WTC11 (cell line): Measurements from ENCODE around the gene GPR37L1. TPM values are rescaled to one million over a fixed set of nuclear protein-coding genes. Genes with fewer than 3 reads are reported as not detected.

ENCODE experiments used
- CBFB ChIP-seq: sonication (generic); formaldehyde crosslinking; IDR thresholded peaks from 2 replicates; pipeline ENCODE4 v1.8.1; 2022; ENCODE audit warnings: mild to moderate bottlenecking, low read depth, missing genetic modification reagents
- CREM ChIP-seq: sonication (generic); formaldehyde crosslinking; IDR thresholded peaks from 2 replicates; pipeline ENCODE4 v1.8.1; 2022; ENCODE audit warnings: mild to moderate bottlenecking, missing genetic modification reagents, moderate library complexity
- ELF4 ChIP-seq: sonication (generic); formaldehyde crosslinking; IDR thresholded peaks from 2 replicates; pipeline ENCODE4 v1.8.1; 2022; ENCODE audit warnings: low read depth, mild to moderate bottlenecking, moderate library complexity, missing genetic modification reagents
- NFATC4 ChIP-seq: fragments of 250-450 bp; sonication (Bioruptor Pico); IDR thresholded peaks from 2 replicates; pipeline ENCODE4 v1.9.0; 2021; ENCODE audit warnings: mild to moderate bottlenecking
- PRDM15 ChIP-seq: sonication (generic); formaldehyde crosslinking; IDR thresholded peaks from 2 replicates; pipeline ENCODE4 v1.8.0; 2022; ENCODE audit warnings: missing genetic modification reagents
- RELA ChIP-seq: sonication (generic); formaldehyde crosslinking; IDR thresholded peaks from 2 replicates; pipeline ENCODE4 v1.8.1; 2022; ENCODE audit warnings: missing genetic modification reagents, mild to moderate bottlenecking, borderline replicate concordance
- SOX15 ChIP-seq: fragments of 250-450 bp; sonication (Bioruptor Pico); IDR thresholded peaks from 2 replicates; pipeline ENCODE4 v1.9.0; 2021; ENCODE audit warnings: mild to moderate bottlenecking
- TCF7 ChIP-seq: sonication (generic); formaldehyde crosslinking; IDR thresholded peaks from 2 replicates; pipeline ENCODE4 v1.8.0; 2022; ENCODE audit warnings: mild to moderate bottlenecking, low read depth, missing genetic modification reagents, moderate library complexity
- ZMAT4 ChIP-seq: fragments of 250-450 bp; sonication (Bioruptor Pico); IDR thresholded peaks from 2 replicates; pipeline ENCODE4 v1.9.0; 2021; ENCODE audit warnings: mild to moderate bottlenecking
- ZNF396 ChIP-seq: fragments of 250-450 bp; sonication (Bioruptor Pico); IDR thresholded peaks from 2 replicates; pipeline ENCODE4 v1.8.0; 2021; ENCODE audit warnings: mild to moderate bottlenecking, moderate library complexity, borderline replicate concordance
- ZNF423 ChIP-seq: fragments of 250-450 bp; sonication (Bioruptor Pico); IDR thresholded peaks from 2 replicates; pipeline ENCODE4 v2.1.2; 2022; ENCODE audit warnings: mild to moderate bottlenecking, moderate library complexity
- total RNA-seq: library from RNA; stranded (reverse); gene quantifications from 3 replicates; pipeline ENCODE4 v1.2.3, GENCODE V29; 2021
- TF ChIP-seq, protein P1 (sequence below): sonication (generic); formaldehyde crosslinking; IDR thresholded peaks from 2 replicates; pipeline ENCODE4 v1.8.1; 2023; ENCODE audit warnings: mild to moderate bottlenecking, missing genetic modification reagents
- TF ChIP-seq, protein P2 (sequence below): sonication (generic); formaldehyde crosslinking; IDR thresholded peaks from 2 replicates; pipeline ENCODE4 v1.8.1; 2023; ENCODE audit warnings: mild to moderate bottlenecking, moderate library complexity, missing genetic modification reagents

The GPR37L1 gene
- total RNA-seq, 1 experiment from 2014 or later = 0.07 TPM

- TF ChIP-seq, protein P1, sequence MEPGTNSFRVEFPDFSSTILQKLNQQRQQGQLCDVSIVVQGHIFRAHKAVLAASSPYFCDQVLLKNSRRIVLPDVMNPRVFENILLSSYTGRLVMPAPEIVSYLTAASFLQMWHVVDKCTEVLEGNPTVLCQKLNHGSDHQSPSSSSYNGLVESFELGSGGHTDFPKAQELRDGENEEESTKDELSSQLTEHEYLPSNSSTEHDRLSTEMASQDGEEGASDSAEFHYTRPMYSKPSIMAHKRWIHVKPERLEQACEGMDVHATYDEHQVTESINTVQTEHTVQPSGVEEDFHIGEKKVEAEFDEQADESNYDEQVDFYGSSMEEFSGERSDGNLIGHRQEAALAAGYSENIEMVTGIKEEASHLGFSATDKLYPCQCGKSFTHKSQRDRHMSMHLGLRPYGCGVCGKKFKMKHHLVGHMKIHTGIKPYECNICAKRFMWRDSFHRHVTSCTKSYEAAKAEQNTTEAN (CRISPR knock-in tag) = no peak
- TF ChIP-seq ELF4 (no peak), PRDM15 (CRISPR knock-in tag) (no peak), ZNF396 (CRISPR knock-in tag) (no peak), CBFB (CRISPR knock-in tag) (no peak), CREM (CRISPR knock-in tag) (no peak), RELA (CRISPR knock-in tag) (no peak), ZMAT4 (CRISPR knock-in tag) (no peak), TCF7 (no peak), ZNF423 (CRISPR knock-in tag) (no peak), NFATC4 (CRISPR knock-in tag) (no peak), SOX15 (CRISPR knock-in tag) (no peak)
- TF ChIP-seq, protein P2, sequence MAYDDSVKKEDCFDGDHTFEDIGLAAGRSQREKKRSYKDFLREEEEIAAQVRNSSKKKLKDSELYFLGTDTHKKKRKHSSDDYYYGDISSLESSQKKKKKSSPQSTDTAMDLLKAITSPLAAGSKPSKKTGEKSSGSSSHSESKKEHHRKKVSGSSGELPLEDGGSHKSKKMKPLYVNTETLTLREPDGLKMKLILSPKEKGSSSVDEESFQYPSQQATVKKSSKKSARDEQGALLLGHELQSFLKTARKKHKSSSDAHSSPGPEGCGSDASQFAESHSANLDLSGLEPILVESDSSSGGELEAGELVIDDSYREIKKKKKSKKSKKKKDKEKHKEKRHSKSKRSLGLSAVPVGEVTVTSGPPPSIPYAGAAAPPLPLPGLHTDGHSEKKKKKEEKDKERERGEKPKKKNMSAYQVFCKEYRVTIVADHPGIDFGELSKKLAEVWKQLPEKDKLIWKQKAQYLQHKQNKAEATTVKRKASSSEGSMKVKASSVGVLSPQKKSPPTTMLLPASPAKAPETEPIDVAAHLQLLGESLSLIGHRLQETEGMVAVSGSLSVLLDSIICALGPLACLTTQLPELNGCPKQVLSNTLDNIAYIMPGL (CRISPR knock-in tag) = no peak
Measured at GRCh38 chr1:202182040-202182877, 59.5 kb downstream of the GPR37L1 start (continued).

Other genes starting within 250 kb of the GPR37L1 start
- 6.3 to 9.9 TPM (median 8.1 TPM) in 3 replicates for gene SHISA4, start 234.0 kb upstream of the GPR37L1 start, total RNA-seq
- 1.5 to 1.9 TPM (median 1.6 TPM) in 3 replicates for gene LMOD1, start 176.4 kb upstream of the GPR37L1 start, total RNA-seq
- 50.3 to 56.1 TPM (median 51.2 TPM) in 3 replicates for gene TIMM17A, start 167.4 kb upstream of the GPR37L1 start, total RNA-seq
- 57.4 to 61.6 TPM (median 59.2 TPM) in 3 replicates for gene RNPEP, start 140.3 kb upstream of the GPR37L1 start, total RNA-seq
- 13.7 to 15.0 TPM (median 14.4 TPM) in 3 replicates for gene ELF3, start 112.3 kb upstream of the GPR37L1 start, total RNA-seq
- gene ARL8A, start 21.8 kb downstream of the GPR37L1 start, total RNA-seq = 47.2 to 58.5 TPM (median 50.9 TPM) in 3 replicates
- gene PTPN7, start 37.7 kb downstream of the GPR37L1 start, total RNA-seq = 0.98 to 1.1 TPM (median 1.1 TPM) in 3 replicates
- 0.78 to 1.1 TPM (median 1.1 TPM) in 3 replicates for gene LGR6, start 70.9 kb downstream of the GPR37L1 start, total RNA-seq
- 43.9 to 51.6 TPM (median 49.8 TPM) in 3 replicates for gene UBE2T, start 219.0 kb downstream of the GPR37L1 start, total RNA-seq
- gene PPP1R12B, start 225.8 kb downstream of the GPR37L1 start, total RNA-seq = 19.2 to 22.6 TPM (median 19.8 TPM) in 3 replicates